GM19193 (cell line): ENCODE measurements around the gene KRT86.

Experiments
- POLR2A ChIP-seq: IDR thresholded peaks from 4 replicates; pipeline ENCODE4 v1.6.1; 2011; ENCODE audit not compliant: insufficient read depth, insufficient read length; ENCODE audit errors: extremely low read depth

KRT86 gene

DNA sequence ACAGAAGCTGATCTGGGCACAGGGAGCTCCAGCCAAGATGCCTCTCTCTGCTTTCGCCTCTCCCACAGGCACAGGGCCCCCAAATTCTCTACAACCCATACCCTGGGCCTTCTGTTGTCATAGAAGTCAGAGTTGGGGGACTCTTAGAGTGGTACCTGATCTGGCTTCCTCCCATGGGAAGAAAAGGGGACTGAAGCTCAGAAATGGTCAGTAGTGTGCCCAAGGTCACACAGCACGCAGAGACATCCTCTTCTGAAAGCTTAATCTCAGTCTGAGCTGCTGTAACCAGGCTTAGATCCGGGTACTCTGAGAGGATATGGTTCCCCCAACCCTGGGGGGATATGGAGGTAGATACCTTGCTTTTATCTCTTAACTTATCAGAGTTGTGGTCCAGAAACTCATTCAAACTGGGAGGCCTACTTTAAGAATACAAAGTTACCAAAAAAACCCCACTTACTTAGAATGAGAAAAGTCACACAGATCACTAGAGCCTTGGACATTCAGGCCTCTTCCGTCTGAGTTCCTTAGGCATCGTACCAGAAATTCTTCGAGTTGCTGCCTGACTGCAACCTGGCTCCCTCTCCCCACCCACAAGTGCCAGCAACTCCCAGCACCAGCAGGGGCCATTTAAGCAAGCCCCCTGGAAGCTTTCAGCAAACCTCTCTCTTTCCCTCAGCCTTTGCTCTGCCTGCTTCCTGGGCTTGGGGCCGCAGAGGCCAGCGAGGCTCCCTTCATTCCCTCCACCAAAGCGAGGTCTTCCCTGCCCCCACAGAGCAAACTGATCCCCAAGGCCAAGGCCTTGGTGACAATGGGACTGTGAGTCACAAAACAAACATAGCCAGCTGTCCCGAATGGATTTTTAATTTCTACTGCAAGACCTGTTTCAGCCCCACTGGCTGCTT is 27.5 kb upstream of the KRT86 start:
- no peak for TF ChIP-seq POLR2A

DNA sequence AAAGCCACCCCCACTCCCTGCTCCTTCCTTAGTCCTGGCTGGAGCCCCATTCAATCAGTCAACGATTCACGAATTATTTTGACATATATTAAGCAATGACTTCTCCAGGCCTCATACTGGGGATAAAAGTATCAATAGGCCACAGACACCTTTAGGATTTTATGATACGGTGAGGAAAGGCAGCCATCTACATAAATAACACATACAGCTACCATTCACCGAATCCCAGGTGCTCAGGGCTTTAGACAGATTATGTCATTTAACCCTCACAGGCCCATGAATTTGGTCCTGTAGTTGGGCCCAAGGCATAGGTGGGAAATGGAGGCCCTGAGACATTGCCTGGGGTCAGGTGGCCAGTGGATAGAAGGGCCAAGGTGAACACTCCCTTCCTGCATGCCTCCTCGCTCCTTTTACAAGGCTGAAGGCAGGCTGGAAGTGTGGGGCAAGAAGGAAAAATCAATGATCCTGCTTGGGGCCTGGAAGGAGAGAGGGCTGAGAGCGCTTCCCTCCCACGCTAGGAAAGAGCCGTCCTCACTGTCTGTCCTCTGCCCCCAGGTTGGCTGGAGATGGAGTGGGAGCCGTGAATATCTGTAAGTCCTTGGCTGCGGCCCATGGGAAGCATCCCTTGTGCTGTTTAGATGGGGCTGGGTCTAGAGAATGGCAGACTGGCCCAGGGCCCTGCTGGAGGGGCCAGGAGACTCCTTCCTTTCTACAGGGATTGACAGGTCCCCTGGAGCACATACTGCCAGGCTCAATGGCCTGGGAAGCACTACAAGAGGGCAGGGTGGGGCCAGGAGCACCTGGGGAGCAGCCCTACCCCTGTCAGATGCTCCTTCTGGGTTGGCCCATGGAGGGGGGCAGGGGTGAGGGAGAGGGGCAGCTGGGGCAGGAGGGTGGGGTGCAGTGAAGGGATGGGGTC is 26.6 kb upstream of the KRT86 start:
- no peak for TF ChIP-seq POLR2A

DNA sequence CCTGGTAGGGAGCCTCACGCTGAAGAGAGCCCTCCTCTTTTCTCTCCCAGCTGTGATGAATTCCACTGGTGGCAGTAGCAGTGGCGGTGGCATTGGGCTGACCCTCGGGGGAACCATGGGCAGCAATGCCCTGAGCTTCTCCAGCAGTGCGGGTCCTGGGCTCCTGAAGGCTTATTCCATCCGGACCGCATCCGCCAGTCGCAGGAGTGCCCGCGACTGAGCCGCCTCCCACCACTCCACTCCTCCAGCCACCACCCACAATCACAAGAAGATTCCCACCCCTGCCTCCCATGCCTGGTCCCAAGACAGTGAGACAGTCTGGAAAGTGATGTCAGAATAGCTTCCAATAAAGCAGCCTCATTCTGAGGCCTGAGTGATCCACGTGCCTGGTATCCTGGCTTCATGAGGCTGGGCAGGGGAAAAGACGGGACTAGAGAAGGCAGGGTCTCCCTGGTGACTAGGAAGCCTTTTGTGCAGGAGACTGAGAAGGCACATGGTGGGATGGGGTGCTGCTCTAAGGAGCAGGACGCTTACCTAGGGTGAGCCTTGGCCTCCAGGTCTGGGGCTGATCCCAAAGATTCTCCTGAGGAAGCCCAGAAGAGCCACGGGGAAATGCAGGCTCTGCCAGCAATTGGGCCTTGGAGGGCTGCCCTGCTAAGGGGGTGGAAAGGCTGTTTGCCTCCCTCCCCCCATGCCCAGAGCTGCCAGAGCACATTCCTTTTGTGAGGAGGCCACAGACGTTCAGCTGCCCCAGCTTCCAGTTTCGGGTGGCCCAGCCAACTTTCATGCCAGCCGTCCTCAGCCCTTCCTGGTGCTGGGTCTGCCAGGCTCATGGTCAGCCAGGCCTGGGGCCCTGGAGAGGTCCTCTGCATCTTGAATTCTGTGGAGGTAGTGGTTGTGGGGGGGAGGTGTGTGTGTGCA is 25.6 kb upstream of the KRT86 start:
- no peak for TF ChIP-seq POLR2A

DNA sequence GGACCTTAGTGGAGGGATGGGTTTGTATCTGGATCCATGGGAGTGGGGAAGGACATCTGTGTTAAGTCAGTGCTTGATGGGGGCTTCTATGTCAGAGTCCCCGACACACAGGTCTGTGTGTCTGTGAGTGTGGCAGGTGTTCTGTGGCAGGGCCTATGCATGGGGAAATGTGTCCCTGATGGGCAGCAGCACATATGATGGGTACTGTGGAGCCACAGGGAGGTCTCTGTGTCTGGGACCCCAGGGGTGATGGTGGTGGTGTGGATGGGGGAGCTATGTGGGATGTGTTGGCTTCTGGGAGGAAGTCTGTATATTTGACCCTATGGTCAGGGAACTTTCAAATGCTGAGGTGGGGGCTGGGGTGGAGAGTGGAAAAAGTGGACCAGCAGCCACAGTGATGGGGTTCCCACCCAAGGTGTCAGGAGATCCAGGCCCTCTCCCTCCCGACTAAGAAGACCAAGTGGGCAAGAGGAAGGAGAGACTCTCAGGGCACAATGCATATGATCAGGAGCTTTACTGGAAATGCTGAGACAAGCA is 24.9 kb upstream of the KRT86 start:
- no peak for TF ChIP-seq POLR2A

DNA sequence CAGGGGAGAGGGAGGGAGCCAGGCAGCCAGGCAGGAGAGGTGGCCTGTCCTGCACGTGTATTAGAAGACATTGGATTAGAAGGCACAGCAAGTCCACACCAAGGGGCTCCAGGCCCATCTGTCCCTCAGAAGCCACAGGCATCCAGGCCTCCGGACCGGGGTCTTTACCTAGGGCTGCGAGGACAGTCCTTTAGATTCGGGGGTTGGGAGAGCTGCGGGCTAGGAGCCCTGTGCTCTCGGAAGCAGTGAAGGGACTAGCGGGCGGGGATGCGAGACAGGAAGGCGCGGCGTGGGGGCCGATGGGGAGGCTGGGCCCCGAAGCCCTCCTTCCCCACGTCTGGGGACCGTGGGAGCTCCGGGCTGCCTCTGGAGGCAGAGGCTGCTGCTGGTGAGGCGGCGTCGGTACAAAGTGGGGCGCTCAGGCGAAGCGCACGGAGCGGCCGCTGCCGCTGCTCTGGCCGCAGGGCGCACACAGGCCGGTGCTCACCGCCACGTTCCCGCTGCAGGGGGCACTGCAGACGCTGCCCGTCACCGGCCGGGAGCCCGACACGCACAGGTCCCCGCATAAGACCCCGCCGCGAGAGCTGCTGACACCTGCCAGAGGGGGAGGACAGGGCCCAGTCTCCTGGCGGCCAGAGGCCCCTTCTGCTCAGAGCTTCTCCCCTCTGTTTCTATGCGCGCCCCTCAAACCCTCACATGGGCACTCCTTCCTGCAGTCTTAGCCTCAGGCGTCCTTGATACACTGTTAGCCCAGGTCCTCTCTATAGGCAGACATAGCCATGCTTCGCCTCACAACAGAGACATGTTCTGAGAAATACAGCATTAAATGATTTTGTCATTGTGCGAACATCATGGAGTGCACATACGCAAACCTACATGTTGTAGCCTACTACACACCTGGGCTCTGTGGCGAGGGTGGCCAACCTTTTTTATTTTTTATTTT is 24.1 kb upstream of the KRT86 start:
- TF ChIP-seq POLR2A, result no peak

DNA sequence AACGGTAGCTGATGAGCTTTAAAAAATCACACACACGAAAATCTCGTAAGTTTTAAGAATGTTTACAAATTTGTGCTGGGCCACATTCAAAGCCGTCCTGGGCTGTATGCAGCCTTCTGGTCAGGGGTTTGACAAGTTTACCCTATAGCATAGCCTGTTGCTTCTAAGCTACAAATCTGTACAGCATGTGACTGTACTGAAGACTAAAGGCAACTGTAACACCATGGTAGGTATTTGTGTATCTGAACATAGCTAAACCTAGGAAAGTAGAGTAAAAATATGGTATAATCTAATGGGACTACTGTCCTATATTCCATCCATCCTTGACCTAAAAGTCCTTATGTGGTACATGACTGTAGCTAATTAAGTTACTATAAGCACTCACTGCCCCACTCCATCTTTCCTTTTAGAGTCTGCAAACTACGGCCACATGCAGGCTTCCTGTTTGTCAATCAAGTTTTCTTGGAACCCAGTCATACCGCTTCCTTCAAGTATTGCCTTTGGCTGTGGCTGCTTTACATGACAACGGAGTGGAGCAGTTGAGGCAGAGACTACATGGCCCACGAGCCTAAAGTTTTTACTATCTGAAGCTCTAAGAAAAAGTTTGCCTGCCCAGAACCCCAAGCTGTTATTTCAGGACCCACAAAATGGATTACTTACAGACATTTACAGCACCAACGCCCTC is 22.9 kb upstream of the KRT86 start:
- no peak for TF ChIP-seq POLR2A

DNA sequence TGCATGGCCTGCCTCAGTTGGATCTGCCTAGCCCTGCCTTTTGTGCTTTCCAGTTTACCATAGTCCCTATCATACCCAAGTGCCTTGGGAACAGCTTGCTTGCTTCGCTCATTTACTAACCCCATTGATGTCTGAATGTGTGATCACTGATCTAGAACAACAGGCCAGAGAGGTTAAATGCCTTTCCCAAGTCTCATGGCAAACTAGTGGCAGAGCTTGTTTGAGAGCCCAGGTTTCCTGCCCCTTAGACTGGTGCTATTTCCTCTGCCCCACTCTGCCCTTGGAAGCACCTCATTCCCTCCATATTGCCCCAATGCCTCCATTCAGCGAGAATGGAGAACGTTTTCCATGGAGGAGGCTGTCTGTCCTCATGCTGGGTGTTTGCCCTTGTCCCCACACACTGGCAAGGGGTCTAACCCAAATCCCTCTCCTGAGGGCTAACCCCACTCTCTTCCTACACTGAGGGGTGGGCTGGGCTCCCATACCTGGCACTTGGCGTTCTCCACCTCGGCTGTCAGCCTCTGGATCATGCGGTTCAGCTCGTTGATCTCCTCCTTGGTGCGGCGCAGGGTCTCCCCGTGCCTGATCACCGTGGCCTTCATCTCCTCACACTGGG is 21.6 kb upstream of the KRT86 start:
- TF ChIP-seq POLR2A, result no peak

DNA sequence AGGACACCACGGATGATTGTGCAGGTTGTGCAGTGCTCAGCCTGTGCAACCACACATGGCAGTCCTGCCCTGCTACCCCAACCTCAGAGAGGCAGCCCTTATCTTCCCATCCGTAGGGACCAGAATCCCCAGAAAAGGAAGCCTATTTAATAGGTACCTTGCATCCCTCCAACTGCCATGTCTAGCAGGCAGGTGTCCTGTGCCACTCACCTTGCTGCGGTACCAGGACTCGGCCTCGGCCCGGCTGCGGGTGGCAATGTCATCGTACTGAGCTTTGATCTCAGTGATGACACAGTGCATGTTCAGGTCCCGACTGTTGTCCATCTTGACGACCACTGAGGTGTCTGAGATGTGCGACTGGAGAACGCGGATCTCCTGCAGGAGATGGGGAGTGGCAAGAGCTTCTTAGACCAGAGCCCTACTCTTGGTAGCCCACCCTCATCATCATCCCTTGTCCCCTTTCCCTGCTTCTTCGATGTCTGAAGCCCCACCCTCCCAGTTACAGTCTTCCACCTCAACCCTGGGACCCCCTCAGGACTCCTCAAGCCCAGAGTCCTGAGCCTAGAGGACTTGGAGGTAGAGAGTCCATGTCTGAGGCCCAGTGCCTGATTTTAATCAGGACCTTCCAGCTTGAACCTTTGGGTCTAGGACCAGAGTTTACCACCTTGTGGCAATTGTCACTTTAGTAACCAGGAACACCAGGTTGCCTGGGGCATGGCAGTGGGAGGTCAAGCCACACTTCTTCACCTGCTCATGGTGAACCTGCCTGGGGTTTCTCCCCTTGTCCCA is 20.9 kb upstream of the KRT86 start:
- TF ChIP-seq POLR2A, result no peak

DNA sequence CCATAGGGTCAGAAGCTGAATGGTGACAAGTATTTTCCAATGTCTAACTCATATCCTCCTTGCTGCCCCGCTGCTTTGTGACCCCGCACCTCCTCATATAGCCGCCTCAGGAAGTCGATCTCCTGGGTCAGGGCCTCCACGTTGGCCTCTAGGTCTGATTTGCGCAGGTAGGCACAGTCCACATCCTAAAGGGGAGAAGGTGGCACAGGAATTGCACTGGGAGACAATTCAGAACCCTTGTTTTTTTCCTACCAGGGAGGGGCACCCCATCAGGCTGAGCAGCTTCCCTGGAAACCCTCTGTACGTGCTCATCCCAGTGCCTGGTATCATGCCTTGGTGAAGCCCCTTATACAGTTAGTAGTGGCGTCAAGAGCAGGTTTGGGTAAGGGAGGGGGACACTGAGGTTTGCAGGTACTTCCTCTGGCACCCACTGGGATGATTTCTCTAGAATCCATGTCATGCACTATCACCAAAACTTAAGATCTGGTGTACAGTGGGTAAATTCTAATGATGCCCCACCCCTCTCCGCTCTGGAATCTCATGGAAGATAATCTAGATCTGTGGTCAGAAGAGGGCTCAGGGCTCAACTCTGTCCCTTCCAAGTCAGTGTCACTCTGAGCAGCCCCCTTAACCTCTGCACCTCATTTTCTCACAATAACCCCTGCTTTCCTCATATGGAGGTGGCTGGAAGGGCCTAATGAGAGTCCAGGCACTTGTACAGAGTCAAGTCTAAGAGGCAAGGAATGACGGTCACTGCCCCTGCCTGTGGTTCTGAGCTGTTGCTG is 20.1 kb upstream of the KRT86 start:
- no peak for TF ChIP-seq POLR2A

DNA sequence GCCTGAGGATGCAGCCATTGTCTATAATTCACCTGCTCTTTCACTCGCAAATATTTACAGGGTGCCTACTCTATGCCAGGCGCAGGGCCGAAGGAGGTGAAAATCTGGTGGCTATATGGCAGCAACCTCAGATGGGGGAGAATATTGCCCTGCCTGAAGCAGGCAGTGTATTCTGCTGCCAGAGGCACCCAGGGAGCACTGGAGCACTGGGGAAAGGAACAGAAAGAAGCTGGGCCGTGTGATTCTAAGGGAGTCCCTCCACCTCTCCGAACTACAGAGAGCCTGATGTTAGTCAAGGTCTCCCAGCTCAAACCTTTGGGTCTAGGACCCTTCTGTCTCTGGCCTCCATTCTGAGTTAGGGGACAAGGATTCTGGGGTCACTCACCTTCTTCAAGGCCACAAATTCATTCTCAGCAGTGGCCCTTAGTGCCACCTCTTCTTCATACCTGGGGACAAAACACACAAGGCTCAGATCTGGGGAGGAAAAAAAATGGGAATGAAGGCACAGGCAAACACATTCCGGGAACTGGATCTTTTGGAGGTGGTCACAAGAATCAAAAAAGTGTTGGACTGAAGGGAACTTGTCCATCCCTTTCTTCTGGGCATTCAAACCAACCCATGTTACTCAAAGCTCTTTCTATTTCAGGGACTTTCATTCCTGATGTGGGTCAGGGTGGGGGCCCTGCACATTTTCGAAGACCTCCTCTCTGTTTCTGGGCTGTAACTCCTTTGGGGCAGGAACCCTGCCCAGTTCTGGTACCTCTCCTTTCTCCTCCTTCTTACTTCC is 19.3 kb upstream of the KRT86 start:
- no peak for TF ChIP-seq POLR2A

DNA sequence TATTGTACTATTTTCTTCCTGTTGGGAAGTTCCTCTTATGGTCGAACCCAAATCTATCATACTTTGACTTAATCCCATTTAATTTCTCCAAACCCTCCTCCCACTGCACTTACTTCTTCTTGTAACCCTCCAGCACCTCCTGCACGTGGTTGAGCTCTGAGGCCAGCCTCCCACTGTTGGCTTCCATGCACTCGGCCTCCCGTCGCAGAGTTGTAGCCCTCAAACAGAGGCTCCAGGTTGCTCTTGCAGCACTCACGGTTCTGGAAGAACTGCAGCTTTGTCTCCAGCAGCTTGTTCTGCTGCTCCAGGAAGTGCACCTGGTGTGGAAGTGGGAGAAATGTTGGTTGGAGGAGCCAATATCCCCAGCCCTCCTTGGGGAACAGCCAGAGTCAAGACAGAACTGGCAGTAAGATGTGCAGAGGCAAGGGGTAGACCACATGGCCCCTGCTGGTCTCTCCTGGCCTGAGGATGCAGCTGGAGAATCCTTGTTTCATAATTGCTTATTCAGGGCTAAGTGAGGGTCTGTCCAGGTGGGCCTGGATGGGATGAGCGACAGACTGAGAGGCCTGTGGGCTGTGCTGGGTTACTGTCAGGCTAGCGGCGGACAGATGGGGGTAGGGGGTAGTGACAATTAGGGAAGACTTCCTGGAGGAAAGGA is 18.4 kb upstream of the KRT86 start:
- TF ChIP-seq POLR2A, result no peak
